COR-L47 (cell line): Measurements from ENCODE around the gene UTP25.
"Not testable (repeated sequence)": the region's sequence is repeated elsewhere in the genome, so short reads cannot be mapped to it uniquely, and the experiment has no call there.

Source experiments
- DNase-seq: peaks from one replicate; lab custom pipeline; 2025; lab: John Stamatoyannopoulos, UW

The UTP25 gene, protein sequence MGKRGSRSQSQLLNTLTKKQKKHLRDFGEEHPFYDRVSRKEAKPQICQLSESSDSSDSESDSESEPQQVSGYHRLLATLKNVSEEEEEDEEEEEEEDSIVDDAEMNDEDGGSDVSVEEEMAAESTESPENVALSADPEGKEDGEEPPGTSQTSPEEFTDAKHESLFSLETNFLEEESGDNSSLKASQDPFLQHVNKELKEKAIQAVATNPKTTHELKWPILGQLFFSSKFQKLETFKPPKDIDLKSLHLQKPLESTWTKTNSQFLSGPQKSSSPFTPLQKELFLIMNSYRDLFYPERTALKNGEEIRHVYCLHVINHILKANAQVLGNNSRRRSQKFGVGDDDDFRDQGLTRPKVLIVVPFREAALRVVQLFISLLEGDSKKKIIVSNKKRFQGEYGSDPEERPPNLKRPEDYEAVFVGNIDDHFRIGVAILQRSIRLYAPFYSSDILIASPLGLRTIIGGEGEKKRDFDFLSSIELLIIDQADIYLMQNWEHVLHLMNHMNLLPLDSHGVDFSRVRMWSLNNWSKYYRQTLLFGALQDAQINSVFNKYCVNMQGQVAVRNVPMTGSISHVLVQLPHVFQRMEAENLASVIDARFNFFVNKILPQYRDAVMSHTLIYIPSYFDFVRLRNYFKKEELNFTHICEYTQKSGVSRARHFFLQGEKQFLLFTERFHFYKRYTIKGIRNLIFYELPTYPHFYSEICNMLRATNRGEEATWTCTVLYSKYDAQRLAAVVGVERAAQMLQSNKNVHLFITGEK

GRCh38 chr1:209827384-209828262 lies at the start of gene UTP25:
UTP25 (plus strand) TSS chr1:209827972; CDS start chr1:209828064, 92 bp downstream.
- DNase-seq: peak; percentile 97

DNA sequence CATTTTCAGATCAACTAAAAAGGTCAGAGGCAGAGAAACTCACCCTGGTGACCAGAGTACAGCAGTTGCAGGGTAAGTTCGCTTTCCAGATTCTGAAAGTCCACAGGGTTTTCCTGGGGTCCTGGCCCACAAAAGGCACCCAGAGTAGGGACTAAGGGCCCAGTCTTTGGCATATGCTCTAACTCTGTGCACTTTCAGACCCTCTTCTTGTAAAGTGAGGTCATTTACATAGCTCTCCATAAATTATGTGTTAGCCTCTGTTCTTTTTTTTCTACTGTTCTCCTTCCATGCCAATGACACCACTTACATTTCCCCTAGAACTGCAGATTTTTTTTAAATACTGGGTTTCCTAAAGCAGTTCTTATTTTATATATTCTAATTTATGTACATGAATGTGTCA lies 49.7 kb upstream of the UTP25 start:
- no peak for DNase-seq

DNA sequence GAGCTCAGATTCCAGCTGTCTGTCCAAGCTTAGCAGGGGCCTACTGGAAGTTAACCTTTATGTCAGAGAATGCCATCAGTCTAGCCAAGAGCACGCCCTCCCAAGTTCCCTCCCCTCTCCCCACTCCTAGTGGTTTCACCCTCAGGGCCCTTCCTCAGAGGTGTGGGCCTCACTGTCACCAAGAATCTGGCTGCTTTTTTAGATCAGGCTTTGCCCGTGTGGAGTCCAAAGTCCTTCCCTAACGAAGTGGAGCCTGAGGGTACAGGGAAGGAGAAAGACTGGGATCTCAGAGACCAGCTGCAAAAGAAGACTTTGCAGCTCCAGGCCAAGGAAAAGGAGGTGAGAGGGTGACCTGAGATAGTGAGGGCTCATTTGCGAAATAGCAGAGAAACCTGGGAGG lies 47.5 kb upstream of the UTP25 start:
- no peak for DNase-seq

DNA sequence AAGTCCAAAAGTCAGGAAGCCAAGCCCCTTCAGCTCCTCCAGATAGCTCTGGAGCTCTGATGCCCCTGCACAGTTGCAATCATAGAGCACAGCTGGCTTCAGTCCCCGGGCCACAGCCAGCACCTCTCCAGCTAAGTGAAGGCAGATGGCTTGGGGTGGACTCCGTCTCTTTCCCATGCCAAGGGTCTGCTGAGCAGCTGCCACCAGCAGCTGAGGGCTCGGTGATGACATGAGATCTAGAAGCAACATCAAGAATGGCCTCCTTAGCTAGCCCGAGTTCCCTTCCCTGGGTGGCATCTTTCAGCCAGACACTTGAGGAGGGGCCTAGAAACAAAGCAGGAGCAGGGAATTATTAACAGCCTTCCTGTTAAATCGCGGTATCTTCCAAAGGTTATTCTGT lies 44.4 kb upstream of the UTP25 start:
- DNase-seq: no peak

DNA sequence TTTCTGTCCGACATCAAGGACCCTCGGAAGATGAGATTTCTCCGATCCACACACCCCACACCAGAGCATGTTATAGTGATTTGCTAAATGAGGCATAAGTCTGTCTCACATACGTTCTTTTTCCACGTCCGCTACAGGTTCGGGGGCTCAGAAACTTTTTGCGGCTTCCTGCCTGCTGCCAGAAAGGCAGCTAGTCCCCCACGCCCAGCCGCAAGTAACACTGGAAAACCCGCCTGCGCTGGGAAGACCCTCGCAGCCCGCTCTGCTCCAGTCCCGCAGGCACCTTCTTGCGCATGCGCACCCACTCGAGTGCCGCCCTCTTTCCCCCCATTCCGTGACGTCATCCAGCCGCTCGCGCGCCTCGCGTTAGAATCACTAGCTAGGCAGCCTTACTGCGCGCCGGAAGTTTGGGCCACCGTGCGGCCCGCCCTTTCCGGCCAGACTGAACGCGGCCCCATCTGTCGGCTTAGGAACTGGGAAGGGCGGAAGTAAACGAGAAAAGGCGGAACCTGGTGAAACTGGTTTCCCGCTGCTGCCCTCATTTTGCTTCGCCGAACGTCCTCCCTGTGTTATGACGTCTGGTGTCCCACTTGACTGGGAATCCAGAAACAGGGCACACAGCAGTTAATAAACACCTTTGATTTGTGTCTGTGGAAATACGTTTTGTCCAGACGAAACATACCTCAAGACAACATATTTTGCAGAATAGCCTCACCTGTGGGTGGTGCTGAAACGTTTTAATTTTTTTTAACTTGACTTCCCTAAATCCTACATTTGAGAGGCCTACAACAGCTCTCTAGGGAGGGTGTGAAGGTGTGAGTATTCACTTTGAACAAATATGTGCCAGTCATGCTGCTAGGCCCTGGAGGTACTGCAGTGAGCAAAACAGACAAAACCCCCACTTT lies 43.3 kb upstream of the UTP25 start, which contains the start of gene C1orf74:
Gene C1orf74 (minus strand): TSS at position 295 of the 905 bp plus-strand sequence. CDS start 925 bp downstream, outside the sequence.
- DNase-seq: peak; percentile 99

DNA sequence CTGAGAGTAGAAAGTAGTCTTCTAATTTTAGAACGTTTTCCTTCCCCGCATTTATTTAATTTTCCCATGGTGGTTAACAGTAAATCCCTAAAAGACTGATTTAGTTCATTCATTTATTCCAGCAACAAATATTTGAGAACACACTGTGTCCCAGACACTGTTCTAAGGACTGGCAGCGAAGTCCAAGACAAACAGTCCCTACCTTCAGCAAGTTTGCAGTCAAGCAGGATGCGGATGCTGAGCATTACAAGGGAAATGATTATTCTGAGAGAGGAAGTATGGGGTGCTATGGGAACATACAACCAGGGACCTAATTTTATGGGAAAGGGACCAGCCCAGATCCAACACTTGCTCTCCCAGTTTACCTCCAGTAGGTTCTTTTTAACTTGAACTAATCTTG lies 42.2 kb upstream of the UTP25 start:
- no peak for DNase-seq

- no peak for DNase-seq
Observed at GRCh38 chr1:209786146-209786545, 41.6 kb upstream of the UTP25 start.

- DNase-seq: peak; percentile 53
Observed at GRCh38 chr1:209787551-209787950, 40.2 kb upstream of the UTP25 start.

DNA sequence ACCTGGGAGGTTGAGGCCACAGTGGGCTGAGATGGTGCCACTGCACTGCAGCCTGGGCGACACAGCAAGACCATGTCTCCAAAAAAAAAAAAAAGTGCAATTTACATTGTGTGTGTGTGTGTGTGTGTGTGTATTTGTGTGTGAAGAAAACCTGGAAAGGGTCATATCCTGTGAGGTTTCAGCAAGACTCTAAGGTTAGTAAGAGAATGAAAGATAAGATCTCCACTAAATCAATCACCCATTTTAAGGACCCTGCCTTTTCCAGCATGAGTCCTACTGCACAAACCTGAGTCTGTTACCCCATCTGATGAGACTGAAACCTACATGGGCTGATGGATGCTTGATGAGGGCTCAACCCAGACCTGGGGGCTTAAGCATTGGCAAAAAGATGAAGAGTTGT lies 38.5 kb upstream of the UTP25 start:
- DNase-seq: no peak

DNA sequence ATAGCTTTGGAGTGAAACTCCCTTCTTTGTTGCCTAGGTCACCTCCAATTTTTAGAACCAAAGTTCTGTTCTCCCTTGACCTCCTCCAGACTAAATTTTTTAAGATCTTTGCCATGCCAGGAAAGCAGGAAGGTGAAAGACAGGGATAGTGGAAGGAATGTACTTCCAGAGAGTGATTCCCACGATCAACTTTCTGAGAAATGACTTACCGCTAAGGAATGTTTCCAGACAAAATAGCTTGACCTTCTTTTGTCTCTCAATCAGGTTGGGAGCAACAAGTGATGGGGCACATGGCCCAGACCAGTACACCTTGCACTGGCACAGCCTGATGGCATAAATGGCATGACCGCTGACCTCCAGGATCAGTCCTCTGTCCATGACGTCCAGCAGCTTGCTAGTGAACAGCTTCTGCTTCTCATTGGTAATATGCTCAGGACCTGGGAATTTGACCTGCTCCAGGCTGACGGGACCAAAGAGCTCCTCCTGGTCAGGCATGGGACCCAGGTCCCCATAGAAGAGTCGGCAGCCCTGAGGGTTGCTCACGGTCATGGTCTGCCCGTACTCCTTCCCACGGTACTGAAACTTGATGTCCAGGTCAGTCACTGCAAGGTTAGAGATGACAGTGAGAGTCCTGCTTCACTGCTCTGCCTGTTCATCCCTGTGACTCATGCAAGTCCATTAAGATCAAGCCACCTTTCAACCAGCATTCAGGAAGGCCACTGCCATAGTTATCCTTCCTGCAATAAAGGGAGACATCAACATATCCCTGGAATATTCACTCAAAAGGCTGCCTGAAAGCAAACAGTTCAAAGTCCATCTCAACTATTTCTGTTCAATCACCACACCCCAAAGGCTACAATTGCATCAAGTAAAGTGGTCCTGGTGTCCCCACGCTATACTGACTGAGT lies 37.2 kb upstream of the UTP25 start:
- no peak for DNase-seq

- no peak for DNase-seq
Observed at GRCh38 chr1:209791920-209792319, 35.9 kb upstream of the UTP25 start.

- not testable (repeated sequence) for DNase-seq
Observed at GRCh38 chr1:209793711-209794110, 34.1 kb upstream of the UTP25 start.

- no peak for DNase-seq
Observed at GRCh38 chr1:209797978-209798639, 29.7 kb upstream of the UTP25 start.

DNA sequence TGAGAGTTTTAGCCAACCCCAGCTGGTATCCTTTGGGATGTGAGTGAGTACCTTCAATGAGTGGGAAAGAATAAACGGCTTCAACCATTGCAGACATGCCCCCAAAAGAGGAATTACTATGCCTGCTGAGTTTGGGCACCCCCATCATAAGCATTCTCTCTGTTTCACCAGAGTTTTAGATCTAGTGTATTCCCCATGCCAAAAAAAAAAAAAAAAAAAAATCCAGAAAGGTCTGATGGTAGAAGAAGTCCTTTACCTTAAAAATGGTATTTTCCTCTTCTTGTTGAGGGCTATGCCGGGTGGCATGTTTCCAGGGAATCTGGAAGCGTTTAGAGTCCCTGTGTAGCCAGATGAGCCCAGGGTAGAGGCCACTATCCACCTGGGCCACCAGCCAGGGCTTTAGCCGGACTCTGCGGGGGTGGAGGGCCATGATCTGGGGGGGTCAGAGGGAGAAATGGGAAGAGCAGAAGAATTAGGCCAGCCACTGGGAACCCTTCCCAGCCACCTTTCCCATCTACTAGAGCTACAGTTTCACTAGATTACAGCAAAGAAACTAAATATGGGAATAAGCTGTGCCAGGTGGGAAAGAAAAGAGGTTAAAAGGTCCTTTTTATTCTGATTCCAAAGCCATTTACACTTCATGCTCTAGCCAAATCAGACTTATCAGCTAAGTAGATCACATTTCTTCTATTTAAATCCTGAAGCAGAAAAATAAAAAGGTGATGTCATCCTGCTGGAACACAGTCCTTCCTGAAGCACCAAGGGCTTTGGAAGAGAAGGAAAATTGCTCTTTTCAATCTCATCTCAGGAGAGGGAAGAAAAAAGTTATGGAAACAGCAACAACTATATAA lies 26.6 kb upstream of the UTP25 start:
- no peak for DNase-seq

GRCh38 chr1:209802117-209802779 lies 25.5 kb upstream of the UTP25 start:
- no peak for DNase-seq

DNA sequence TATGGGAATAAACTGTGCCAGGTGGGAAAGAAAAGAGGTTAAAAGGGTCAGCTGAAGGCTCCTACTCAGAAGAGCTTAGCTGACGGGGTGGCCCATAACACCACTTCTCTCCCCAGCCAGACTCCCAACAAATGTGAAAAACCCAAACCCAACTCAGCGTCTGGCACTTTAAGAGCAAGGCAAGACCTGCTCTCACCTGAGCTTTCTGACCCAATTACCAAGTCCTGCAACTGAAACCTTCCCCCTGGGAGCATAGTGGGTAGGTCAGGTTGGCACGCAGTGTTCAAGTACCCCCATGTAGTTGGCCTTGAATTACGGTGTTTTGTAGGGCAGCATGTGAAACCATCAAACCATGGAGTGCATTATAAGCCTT lies 25.0 kb upstream of the UTP25 start:
- DNase-seq: no peak

- no peak for DNase-seq
Observed at GRCh38 chr1:209803568-209803967, 24.2 kb upstream of the UTP25 start.

GRCh38 chr1:209805341-209805781 lies 22.4 kb upstream of the UTP25 start:
- DNase-seq: no peak
